Thymus (tissue), 14 donors: ENCODE results near the gene PDLIM1. TPM values are rescaled to one million over a fixed set of nuclear protein-coding genes. Genes with fewer than 3 reads are reported as not detected.

Experiments
- DNase-seq, 9 donors: peaks; one replicate each; pipeline ENCODE4 v3.0.0-alpha.2; 2013; ENCODE audit warnings: low spot score in 9 of 9, low read depth in 6 of 9, missing footprints in 1 of 9
- H3K27ac ChIP-seq, 2 donors: one replicate each; pipeline ENCODE4 v1.5.1; 2013; ENCODE audit warnings: control low read depth in 1 of 2, low read depth in 1 of 2, low read length in 1 of 2, mild to moderate bottlenecking in 1 of 2, moderate library complexity in 1 of 2
- H3K27me3 ChIP-seq, 2 donors: one replicate each; pipeline ENCODE4 v1.5.1; 2013; ENCODE audit warnings: low read length in 1 of 2; ENCODE audit not compliant: control insufficient read depth in 2 of 2, insufficient read depth in 1 of 2
- H3K36me3 ChIP-seq, 2 donors: one replicate each; pipeline ENCODE4 v1.5.1; 2013; ENCODE audit warnings: low read length in 1 of 2, mild to moderate bottlenecking in 1 of 2, moderate library complexity in 1 of 2; ENCODE audit not compliant: control insufficient read depth in 2 of 2, insufficient read depth in 2 of 2
- H3K4me1 ChIP-seq, 2 donors: one replicate each; pipeline ENCODE4 v1.5.1; 2013; ENCODE audit warnings: low read length in 2 of 2; ENCODE audit not compliant: control insufficient read depth in 2 of 2, insufficient read depth in 2 of 2
- H3K4me3 ChIP-seq, 2 donors: one replicate each; pipeline ENCODE4 v1.5.1; 2013; ENCODE audit warnings: low read length in 2 of 2, control low read depth in 1 of 2, mild to moderate bottlenecking in 1 of 2
- H3K9me3 ChIP-seq, 2 donors: one replicate each; pipeline ENCODE4 v1.5.1; 2013; ENCODE audit warnings: low read length in 1 of 2, mild to moderate bottlenecking in 1 of 2; ENCODE audit not compliant: control insufficient read depth in 2 of 2, insufficient read depth in 1 of 2
- whole genome bisulfite sequencing: extraction: QIAGEN DNeasy Blood & Tissue Kit; methylation state at CpG from one replicate; pipeline ENCODE4 v1.1.7; 2013; 5-methylcytosine and 5-hydroxymethylcytosine counted together
- long read RNA-seq, 10 donors: transcript quantifications; one replicate each; lab custom pipeline, GENCODE V29; 2026
- polyA plus RNA-seq: library from polyadenylated mRNA; stranded (reverse); fragments of 200-250 nt; gene quantifications from one replicate; pipeline ENCODE4 v1.2.3, GENCODE V29; 2013
- total RNA-seq: library from RNA; stranded (reverse); fragments of 120-200 nt; gene quantifications from one replicate; pipeline ENCODE4 v1.2.4, GENCODE V29; 2013
- donor health status: healthy.

Gene PDLIM1, protein sequence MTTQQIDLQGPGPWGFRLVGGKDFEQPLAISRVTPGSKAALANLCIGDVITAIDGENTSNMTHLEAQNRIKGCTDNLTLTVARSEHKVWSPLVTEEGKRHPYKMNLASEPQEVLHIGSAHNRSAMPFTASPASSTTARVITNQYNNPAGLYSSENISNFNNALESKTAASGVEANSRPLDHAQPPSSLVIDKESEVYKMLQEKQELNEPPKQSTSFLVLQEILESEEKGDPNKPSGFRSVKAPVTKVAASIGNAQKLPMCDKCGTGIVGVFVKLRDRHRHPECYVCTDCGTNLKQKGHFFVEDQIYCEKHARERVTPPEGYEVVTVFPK
- 18.2 TPM for total RNA-seq
- polyA plus RNA-seq = 316 TPM
- long read RNA-seq, donor 1, partial matches to known transcripts = 0 of 2 reads
- long read RNA-seq, donor 1, other reads (novel, unspliced or antisense) = 0 of 2 reads
- long read RNA-seq, donor 2 = 0 reads
- long read RNA-seq, donor 3, transcript PDLIM1-201 (7 exons, 1,452 nt) = major isoform, 43 of 61 reads
- long read RNA-seq, donor 3, partial matches to known transcripts = 12 of 61 reads
- long read RNA-seq, donor 3, other reads (novel, unspliced or antisense) = 0 of 61 reads
- long read RNA-seq, donor 4, transcript PDLIM1-201 (7 exons, 1,452 nt) = major isoform, 30 of 35 reads
- long read RNA-seq, donor 4, partial matches to known transcripts = 0 of 35 reads
- long read RNA-seq, donor 4, other reads (novel, unspliced or antisense) = 0 of 35 reads
- long read RNA-seq, donor 5, transcript PDLIM1-201 (7 exons, 1,452 nt) = major isoform, 54 of 96 reads
- long read RNA-seq, donor 5, partial matches to known transcripts = 40 of 96 reads
- long read RNA-seq, donor 5, other reads (novel, unspliced or antisense) = 0 of 96 reads
- long read RNA-seq, donor 6, transcript PDLIM1-201 (7 exons, 1,452 nt) = major isoform, 49 of 74 reads
- long read RNA-seq, donor 6, partial matches to known transcripts = 20 of 74 reads
- long read RNA-seq, donor 6, other reads (novel, unspliced or antisense) = 0 of 74 reads
- long read RNA-seq, donor 7, transcript PDLIM1-201 (7 exons, 1,452 nt) = major isoform, 52 of 62 reads
- long read RNA-seq, donor 7, partial matches to known transcripts = 5 of 62 reads
- long read RNA-seq, donor 7, other reads (novel, unspliced or antisense) = 0 of 62 reads
- long read RNA-seq, donor 8, transcript PDLIM1-201 (7 exons, 1,452 nt) = major isoform, 24 of 33 reads
- long read RNA-seq, donor 8, partial matches to known transcripts = 8 of 33 reads
- long read RNA-seq, donor 8, other reads (novel, unspliced or antisense) = 0 of 33 reads
- long read RNA-seq, donor 9, transcript PDLIM1-201 (7 exons, 1,452 nt) = major isoform, 36 of 44 reads
- long read RNA-seq, donor 9, partial matches to known transcripts = 6 of 44 reads
- long read RNA-seq, donor 9, other reads (novel, unspliced or antisense) = 0 of 44 reads
- long read RNA-seq, donor 10, transcript PDLIM1-201 (7 exons, 1,452 nt) = major isoform, 32 of 53 reads
- long read RNA-seq, donor 10, partial matches to known transcripts = 20 of 53 reads
- long read RNA-seq, donor 10, other reads (novel, unspliced or antisense) = 0 of 53 reads

DNA sequence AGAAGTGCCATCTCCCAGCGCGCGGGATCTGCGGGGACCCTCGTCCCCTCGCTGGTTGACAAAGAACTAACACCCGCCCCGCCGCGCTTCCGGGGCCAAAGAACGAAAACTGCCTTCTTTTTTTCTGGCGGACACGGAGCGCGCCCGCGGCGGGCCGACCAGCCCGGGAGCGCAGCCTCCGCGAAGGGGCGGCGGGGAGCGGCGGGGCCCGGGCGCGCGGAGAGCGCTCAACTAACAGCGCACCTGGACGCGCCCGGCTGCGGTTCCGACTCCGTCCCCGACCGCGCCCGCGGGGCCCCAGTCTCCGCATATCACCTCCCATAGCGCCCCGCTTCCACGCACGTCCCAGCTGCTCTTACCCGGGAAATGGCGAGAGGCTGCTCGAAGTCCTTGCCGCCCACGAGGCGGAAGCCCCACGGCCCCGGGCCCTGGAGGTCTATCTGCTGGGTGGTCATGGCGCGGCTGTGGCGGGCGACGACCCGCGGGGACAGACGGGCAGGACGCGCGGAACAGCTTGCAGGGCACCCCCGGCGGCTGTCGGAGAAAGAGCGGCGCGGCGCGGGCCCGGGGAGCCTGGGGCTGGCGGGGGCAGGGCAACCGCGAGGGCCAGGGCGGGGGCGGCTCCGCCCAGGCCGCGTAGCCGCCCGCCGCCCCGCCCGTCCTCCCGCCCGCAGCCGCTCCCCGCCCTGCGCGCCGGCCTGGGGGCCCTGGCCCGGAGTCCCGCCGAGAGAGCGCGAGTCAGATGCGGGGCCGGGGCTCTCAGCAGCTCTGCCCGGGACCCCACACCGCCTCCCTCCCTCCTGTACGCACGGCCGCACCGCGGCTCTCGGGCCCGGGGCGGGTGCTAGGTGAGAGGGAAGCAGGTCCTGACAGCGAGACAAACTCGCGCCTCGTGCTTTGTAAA lies at the start of gene PDLIM1:
TSS of gene PDLIM1 (minus strand) at position 543 of the 904 bp plus-strand sequence. CDS start at position 455, 88 bp downstream.
- Histone ChIP-seq H3K36me3 (no peaks in the 10 kb centered on the region), H3K4me3 (peak within 1 kb of the TSS; percentile 61 to 65), H3K4me1 (peaks cover 16 to 19% of the 10 kb centered on the region in 2 donors), H3K27ac (peak within 1 kb of the TSS; percentile 32 to 77), H3K9me3 (peaks cover 0 to 11% of the 10 kb centered on the region in 2 donors), H3K27me3 (peaks cover 7 to 30% of the 10 kb centered on the region in 2 donors)
- peak in 4 of 9 donors; percentile 24 to 61 (median 34) for DNase-seq
- WGBS = 1% methylated on average over 119 of the region's 119 CpGs

DNA sequence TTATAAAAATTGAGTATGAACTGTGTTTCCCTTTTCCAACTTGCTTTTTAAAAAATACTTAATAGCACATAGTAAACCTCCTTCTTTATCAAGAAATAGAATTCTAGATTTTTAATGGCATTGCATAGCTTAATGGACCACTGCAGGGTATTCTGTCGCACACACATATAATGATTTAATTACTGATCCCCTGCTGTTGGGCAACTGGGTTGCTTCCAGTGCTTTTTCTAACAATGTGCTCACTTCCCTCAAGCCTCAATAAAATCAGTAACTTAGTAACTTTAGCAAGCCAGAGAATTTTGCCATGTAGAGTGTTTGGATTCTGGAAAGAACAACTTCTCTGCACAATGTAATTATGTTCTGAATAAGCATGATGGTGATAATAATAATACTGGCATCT lies 49.1 kb upstream of the PDLIM1 start:
- WGBS = 97% methylated on average over 1 of the region's 1 CpG
- Histone ChIP-seq H3K27me3 (no peaks in the 10 kb centered on the region), H3K4me1 (no peaks in the 10 kb centered on the region), H3K27ac (no peak overlapping the region), H3K36me3 (no peaks in the 10 kb centered on the region), H3K9me3 (no peaks in the 10 kb centered on the region), H3K4me3 (no peak overlapping the region)
- no peak for DNase-seq

DNA sequence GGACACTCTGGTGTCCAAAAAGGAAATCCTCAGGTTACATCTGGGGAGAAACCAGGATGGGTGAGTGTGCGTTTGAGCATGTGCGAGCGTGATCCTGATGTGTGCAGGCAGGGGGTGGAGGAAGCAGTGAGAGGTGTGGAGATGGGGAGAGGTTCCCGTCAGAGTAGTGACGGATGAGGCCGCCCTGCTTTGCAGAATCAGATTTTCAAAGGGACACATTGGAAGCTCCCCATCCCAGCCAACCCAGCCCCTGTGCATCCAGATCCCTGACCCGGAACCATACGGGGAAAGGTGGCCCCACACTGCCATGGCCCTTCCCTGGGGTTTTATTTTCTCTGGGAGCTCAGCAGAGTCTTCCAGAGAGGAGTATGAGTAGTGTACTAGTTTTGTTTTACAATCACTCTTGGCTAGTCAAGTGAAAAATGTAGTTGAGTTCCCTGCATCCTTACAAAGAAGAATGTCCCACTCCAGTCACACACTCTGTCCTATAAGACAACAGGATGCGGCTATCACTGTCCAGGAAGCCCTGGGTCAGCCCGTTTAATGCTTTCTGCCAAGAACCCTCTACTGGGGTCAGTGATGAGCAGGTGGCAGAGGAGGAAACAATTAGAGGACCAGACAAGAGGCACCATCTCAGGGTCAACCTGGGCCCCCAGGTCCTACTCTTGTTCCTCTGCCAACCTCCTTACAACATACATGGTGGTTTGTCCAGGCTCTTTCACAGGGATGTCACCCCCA lies 46.8 kb upstream of the PDLIM1 start:
- WGBS = 94% methylated on average over 10 of the region's 10 CpGs
- Histone ChIP-seq H3K4me1 (no peaks in the 10 kb centered on the region), H3K27me3 (no peaks in the 10 kb centered on the region), H3K27ac (no peak overlapping the region), H3K36me3 (no peaks in the 10 kb centered on the region), H3K4me3 (no peak overlapping the region), H3K9me3 (no peaks in the 10 kb centered on the region)
- no peak for DNase-seq

DNA sequence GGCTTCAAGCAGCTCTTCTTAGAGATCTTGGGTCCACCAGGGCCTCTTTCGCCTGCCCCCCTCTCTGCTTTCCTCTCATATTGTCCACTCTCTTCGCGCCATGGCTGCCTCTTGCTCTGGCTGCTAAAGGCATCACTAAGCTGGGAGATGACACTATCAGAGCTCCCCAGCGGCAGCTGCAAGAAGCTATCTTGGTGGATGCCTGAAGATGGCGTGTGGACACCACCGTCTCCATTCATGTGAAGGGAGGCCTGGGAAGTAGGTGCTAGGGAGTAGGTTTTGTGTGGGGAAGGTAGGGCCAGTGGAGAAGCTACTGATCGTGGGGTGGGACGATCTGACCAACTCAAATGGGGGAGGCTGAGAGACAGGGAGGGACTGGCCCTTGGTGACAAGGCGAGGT lies 45.9 kb upstream of the PDLIM1 start:
- Histone ChIP-seq H3K27ac (no peak overlapping the region), H3K4me1 (no peaks in the 10 kb centered on the region), H3K9me3 (no peaks in the 10 kb centered on the region), H3K36me3 (no peaks in the 10 kb centered on the region), H3K27me3 (no peaks in the 10 kb centered on the region), H3K4me3 (no peak overlapping the region)
- no peak for DNase-seq
- 97% methylated on average over 9 of the region's 9 CpGs for WGBS

DNA sequence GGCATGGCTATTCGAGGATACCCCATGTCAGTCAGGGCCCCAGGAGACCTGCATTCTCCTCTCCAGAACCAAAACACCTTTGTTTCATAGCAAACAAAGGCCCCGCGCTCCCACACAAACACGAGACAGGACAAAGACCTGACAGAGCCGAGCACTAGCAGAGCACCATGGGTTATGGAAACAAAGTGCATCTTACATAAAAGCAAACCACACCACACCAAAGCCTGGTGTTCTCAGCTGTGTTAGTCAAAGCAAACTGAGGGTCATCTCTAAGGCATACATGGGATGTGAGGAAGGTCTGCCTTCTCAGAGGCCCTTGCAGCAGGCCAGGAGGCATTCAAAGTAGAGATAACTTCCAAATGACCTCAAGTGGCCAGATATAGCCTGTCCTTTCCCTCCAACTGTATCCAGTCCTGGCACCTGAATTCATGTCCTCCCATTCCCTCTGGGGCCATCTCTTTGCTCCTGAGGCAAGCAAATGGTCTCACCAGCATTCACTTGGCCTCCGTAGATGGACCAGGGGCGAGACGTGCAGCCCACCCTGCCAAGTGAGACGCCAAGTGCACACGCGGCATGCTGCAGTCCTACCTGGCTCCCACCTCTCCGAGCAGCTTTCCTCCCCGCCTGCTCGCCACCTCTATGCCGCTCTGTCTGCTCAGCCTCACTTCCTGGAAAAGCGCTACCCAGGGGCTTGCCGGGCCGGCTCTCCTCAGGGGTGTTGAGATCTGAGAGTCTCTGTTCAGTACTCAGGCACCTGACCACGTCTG lies 45.3 kb upstream of the PDLIM1 start:
- 97% methylated on average over 19 of the region's 19 CpGs for WGBS
- no peak for DNase-seq
- no peaks in the 10 kb centered on the region for H3K9me3 ChIP-seq
- no peaks in the 10 kb centered on the region for H3K27me3 ChIP-seq
- no peak overlapping the region for H3K27ac ChIP-seq
- H3K4me3 ChIP-seq = no peak overlapping the region
- H3K36me3 ChIP-seq = no peaks in the 10 kb centered on the region
- H3K4me1 ChIP-seq = no peaks in the 10 kb centered on the region

DNA sequence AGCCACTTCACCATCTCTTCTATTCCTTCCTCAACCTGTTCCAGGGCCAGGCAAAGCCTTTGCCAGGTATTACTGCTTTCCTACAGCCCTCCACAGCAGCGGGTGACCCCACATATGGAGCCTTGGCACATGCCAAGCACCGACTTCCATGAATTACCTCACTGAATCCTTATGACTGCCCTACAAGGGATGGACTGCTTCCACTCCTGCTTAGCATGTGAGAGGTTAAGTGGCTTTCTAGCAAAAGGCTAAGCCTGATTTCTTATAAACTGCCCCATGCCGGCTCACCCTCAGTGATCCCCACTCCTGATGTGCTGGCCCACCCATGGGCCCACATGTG lies 44.0 kb upstream of the PDLIM1 start:
- Histone ChIP-seq H3K36me3 (no peaks in the 10 kb centered on the region), H3K27ac (no peak overlapping the region), H3K4me1 (no peaks in the 10 kb centered on the region), H3K9me3 (no peaks in the 10 kb centered on the region), H3K27me3 (no peaks in the 10 kb centered on the region), H3K4me3 (no peak overlapping the region)
- WGBS = 94% methylated on average over 3 of the region's 3 CpGs
- no peak for DNase-seq

DNA sequence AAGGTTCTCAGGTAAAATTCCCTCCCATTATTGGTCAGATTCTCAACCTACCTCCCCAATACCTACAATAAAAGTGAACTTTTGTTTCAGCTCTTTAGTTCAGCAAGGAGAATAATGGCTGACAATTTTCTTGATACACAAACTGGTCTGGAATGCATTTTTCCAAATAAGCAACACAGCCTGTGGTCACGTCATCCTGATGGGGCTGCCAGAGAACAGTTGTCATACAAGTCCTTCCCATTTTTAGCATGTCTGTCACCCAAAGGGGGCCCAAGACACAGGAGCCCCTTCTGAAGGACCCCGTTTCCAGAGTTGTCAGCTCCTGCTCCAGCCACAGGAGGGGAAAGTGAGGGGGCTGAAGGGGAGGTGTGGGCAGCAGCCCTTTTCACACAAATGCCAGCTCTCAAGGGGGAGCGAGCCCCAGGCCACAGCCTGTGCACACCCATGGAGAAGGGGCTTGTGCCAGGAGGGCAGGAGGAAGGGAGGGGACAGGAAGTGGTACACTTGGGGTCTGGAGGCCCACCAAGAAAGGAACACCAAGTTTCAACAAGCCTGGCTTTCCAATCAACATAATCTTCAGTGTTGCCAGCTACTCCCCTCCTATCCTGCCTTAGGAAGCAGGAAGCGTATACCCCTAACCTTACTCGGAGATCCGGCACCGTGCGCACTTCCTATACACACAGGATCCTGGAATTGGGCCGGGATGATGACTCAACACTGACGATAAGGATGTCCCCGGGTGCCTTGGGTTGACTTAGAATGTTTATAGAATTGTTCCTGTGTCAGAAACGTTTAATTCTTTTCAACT lies 43.4 kb upstream of the PDLIM1 start:
- Histone ChIP-seq H3K9me3 (no peaks in the 10 kb centered on the region), H3K27me3 (no peaks in the 10 kb centered on the region), H3K36me3 (no peaks in the 10 kb centered on the region), H3K27ac (no peak overlapping the region), H3K4me3 (no peak overlapping the region), H3K4me1 (no peaks in the 10 kb centered on the region)
- 87% methylated on average over 12 of the region's 12 CpGs for WGBS
- DNase-seq = no peak
